ENCODE measurements around the gene CRTC3.

- TF ChIP-seq CTCF (IDR thresholded peaks at IDR 0.05; ENCODE audit: extremely low read depth in 1 of 2, insufficient read depth in 1 of 2, low read depth in 1 of 2, low read length in 2 of 2) (no peak), MAX (IDR thresholded peaks at IDR 0.05; ENCODE audit: insufficient read depth, insufficient read length) (no peak), POLR2AphosphoS5 (IDR thresholded peaks at IDR 0.05; ENCODE audit: insufficient read depth, low read depth, low read length) (no peak), FOS (IDR thresholded peaks at IDR 0.05; ENCODE audit: borderline replicate concordance, insufficient read depth, low read length) (no peak), EZH2 (IDR thresholded peaks at IDR 0.05; ENCODE audit: borderline replicate concordance, low read depth, low read length, severe bottlenecking) (no peak), POLR2A (IDR thresholded peaks at IDR 0.05; ENCODE audit: low read depth, low read length) (no peak), JUN (IDR thresholded peaks at IDR 0.05; ENCODE audit: borderline replicate concordance, insufficient read depth, insufficient read length, low read depth) (no peak)
Observed at GRCh38 chr15:90559119-90559518, 29.4 kb downstream of the CRTC3 start.
